HTR-8/SVneo (cell line): ENCODE results near the gene ETV6.
A peak's percentile ranks its signal among the peaks of the same experiment; 100 is the strongest.

Experiments used
- DNase-seq: peaks from one replicate; pipeline ENCODE4 v3.0.0; 2011; ENCODE audit warnings: low spot score, mixed read lengths; ENCODE audit not compliant: insufficient read length
- FAIRE-seq: peaks from 2 replicates; lab custom pipeline; 2011; peaks lifted over from hg19 to GRCh38; lab: Jason Lieb, UNC

The ETV6 gene

GRCh38 chr12:11753150-11753499, 103.7 kb downstream of the ETV6 start:
- DNase-seq (no peak), FAIRE-seq (no peak)

- DNase-seq (no peak), FAIRE-seq (no peak)
Observed at GRCh38 chr12:11753826-11754225, 104.4 kb downstream of the ETV6 start.

DNA sequence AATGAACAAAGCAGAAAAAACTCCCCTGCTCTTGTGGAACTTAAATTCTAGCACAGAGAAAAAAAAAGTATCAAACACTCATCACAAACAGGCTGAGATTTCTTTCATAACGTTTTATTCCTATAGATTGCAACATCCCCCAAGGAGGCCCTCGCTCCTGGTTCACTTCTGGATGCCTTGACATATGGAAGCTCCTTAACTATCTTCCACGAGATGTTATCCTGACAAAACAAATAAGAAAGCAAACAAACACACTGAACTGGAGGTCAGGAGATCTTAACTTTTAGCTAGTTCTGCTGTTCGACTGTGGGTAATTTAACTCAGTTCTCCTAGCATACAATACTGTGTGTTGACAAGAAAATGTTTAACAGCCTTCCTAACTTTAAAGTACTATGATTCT, 104.8 kb downstream of the ETV6 start:
- DNase-seq (no peak), FAIRE-seq (no peak)

DNA sequence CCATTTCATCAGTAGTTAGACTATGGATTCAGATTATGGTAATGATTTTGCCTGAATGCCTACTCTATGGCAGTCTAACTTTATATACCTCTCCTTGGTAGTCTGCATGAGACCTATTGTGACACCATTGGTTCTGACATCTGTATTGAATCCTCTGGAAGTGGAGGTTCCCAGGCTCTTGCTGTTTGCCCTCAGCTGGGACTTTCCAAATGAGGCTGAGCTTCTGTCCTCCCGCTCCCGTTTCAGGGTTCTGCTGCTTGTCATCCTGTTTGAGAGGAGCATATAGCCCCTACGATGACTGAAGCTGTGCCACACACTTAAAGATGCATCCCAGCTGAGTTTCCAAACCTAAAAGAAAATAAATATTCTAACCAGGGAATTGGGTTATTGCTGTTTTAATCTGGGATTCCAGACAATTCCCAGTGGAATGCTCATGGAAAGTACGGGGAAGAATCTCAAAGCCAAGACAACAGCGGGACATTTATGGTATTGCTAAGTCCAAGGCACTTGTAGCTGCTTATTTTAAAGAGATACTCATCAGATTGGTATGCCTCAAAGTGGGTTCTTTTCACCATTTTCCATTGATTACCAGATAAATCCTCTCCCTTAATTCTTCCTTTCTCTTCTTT, 105.9 kb downstream of the ETV6 start:
- FAIRE-seq = no peak
- no peak for DNase-seq

GRCh38 chr12:11756022-11756421, 106.5 kb downstream of the ETV6 start:
- DNase-seq (no peak), FAIRE-seq (no peak)

GRCh38 chr12:11756523-11756922, 107.0 kb downstream of the ETV6 start:
- DNase-seq (no peak), FAIRE-seq (no peak)

DNA sequence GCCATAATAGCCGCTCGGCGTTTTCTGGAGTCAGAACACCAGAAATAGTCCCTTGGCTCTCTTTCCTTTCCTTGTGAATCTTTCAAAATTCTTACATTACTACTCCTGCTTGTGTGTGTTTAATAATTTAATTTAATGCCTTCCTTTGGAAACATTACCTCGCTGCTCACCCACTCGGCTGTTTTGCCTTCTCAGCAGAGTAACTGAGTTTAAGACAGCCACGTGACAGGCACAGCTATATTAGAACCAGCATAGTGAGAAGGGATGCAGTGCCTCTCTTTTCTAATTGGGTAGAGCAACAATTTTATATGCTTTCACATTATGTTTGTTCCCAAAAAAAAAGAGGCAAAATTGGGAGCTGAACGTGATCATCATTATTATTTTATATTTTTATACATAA, 107.6 kb downstream of the ETV6 start:
- FAIRE-seq (no peak), DNase-seq (no peak)

- DNase-seq (no peak), FAIRE-seq (no peak)
Observed at GRCh38 chr12:11757531-11757930, 108.1 kb downstream of the ETV6 start.

GRCh38 chr12:11758087-11758486, 108.6 kb downstream of the ETV6 start:
- no peak for FAIRE-seq

DNA sequence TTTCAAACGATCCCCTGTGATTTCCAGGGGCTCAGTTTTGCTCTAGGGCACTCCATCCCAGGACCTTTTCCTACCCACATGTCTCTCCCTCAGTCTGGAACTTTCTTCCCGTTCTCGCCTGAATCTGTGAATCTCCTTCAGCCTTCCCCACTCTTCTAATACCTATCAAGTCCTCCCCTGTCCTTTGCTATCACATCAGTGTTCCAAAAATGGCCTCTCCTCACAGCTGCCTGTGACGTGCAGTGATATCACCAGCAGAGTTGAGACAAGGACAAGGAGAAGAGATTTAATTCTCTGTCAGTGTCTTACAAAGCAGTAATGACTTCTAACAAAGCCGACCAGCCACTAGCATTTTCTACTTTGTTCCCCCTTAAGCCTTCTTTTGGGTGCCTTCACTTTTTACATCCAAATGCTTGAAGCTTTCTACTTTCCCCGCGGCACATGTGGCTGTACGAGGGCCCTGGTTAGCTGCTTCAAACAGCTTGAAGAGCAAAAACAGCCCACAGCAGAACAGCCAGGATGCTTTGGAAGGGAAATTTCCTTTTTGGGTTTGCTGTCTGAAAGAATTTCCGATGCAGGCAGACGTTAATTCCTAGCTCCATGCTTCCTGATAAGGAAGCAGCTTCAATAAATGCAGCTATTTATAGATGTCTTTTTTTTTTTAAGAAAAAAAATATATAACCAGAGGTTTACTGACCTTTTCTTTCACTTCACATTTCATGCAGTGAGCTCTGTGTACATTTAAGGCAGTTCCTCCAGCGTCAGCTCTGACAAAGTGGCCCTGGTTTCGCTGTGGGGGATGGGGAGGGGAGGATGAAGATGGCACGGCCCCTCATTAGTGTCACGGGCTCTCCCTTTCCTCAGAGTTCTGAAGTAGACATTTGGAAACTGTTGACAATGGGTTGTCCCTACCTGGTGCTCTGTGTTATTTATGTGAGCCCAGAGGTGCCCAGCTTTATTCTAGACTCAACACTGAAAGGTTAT, 109.3 kb downstream of the ETV6 start:
- DNase-seq (no peak), FAIRE-seq (no peak)

More at GRCh38 chr12:11758087-11758486, 108.6 kb downstream of the ETV6 start:
- DNase-seq = no peak

DNA sequence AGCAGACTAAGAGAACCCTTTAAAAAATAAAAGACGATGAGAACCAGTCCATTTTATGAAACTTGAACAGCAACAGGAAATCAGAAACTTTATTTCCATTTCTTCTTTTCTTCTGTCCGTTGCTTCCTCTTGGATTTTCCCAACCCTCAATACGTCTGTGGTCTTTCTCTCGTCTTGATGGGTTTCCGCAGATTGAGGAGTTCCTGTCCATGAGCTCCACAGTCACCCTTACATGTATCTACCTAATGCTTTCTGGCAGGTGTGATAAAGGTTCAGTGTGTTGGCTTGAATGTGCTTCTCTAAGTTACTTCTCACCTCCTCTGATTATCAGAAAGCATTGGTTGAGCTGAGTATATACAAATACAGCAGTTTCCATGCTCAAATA, 110.0 kb downstream of the ETV6 start:
- FAIRE-seq (no peak), DNase-seq (no peak)

- DNase-seq = no peak
- no peak for FAIRE-seq
Observed at GRCh38 chr12:11759899-11760298, 110.4 kb downstream of the ETV6 start.

- no peak for FAIRE-seq
- DNase-seq = no peak
Observed at GRCh38 chr12:11761869-11762567, 112.5 kb downstream of the ETV6 start.

- no peak for FAIRE-seq
- DNase-seq = no peak
Observed at GRCh38 chr12:11762723-11763326, 113.4 kb downstream of the ETV6 start.

GRCh38 chr12:11763760-11764520, 114.5 kb downstream of the ETV6 start:
- no peak for FAIRE-seq
- peak; percentile 57 for DNase-seq

DNA sequence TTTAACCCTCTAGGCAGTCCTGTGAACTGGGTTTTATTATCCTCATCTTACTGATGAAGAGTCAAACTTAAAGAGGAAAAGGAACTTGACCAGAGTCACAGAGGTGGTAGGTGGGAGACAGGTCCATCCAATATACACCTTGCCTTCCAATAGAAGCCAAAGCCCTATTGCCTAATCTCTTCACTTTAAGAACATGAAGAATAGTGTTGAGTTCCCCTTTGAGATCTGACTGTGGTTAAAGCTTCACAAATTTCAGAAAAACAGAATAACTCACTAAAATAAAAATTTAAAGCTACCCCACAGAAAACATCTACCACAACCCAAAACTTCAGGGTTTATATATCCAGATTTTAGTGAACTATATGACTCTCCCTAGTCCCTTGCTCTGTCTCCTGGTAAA, 115.4 kb downstream of the ETV6 start:
- FAIRE-seq = no peak
- no peak for DNase-seq

- FAIRE-seq = no peak
Observed at GRCh38 chr12:11765421-11765816, 115.9 kb downstream of the ETV6 start.

GRCh38 chr12:11765817-11766794, 116.6 kb downstream of the ETV6 start:
- DNase-seq = no peak
- FAIRE-seq = no peak

More at GRCh38 chr12:11765421-11765816, 115.9 kb downstream of the ETV6 start:
- DNase-seq = no peak
